OCI-LY7 (cell line): ENCODE measurements around the gene GOLGA5.

Experiments
- EZH2phosphoT487 ChIP-seq: fragments of 200-600 bp; sonication (generic); IDR thresholded peaks from 2 replicates; pipeline ENCODE4 v1.6.1; 2018; ENCODE audit warnings: low read depth, borderline replicate concordance, mild to moderate bottlenecking, mixed run types, antibody characterized with exemption, low read length, moderate library complexity, mixed read lengths
- TF ChIP-seq, protein P1 (sequence below): fragments of 200-600 bp; sonication (generic); conservative IDR thresholded peaks from 2 replicates; pipeline ENCODE4 v1.5.1; 2014; ENCODE audit warnings: mild to moderate bottlenecking, antibody characterized with exemption, low read length, moderate library complexity, mixed read lengths

DNA sequence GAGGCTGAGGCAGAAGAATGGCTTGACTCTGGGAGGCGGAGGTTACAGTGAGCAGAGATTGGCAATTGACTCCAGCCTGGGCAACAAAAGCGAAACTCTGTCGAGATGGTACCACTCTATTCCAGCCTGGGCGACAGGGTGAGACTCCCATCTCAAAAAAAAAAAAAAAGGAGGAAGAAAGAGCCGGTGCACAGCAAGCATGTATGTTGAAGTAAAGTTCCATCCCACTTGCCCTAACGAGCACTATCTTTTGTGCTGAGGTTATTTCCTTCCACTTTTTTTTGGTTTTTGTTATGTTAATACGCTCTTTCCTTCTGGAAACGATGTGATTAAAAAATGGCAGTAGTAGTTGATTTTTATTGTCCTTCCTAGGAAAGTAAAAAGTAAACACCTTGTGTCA lies 19.5 kb upstream of the GOLGA5 start:
- TF ChIP-seq, protein P1, sequence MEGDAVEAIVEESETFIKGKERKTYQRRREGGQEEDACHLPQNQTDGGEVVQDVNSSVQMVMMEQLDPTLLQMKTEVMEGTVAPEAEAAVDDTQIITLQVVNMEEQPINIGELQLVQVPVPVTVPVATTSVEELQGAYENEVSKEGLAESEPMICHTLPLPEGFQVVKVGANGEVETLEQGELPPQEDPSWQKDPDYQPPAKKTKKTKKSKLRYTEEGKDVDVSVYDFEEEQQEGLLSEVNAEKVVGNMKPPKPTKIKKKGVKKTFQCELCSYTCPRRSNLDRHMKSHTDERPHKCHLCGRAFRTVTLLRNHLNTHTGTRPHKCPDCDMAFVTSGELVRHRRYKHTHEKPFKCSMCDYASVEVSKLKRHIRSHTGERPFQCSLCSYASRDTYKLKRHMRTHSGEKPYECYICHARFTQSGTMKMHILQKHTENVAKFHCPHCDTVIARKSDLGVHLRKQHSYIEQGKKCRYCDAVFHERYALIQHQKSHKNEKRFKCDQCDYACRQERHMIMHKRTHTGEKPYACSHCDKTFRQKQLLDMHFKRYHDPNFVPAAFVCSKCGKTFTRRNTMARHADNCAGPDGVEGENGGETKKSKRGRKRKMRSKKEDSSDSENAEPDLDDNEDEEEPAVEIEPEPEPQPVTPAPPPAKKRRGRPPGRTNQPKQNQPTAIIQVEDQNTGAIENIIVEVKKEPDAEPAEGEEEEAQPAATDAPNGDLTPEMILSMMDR = no peak
- TF ChIP-seq EZH2phosphoT487 = no peak
